A673 (cell line): Measurements from ENCODE around the gene NTNG1.

Experiments used
- EZH2 ChIP-seq: fragments of 200-600 bp; sonication (generic); IDR thresholded peaks from 2 replicates; pipeline ENCODE4 v1.6.1; 2017; ENCODE audit warnings: borderline replicate concordance, low read depth, mild to moderate bottlenecking, mixed read lengths, antibody characterized with exemption, low read length; ENCODE audit not compliant: poor library complexity, severe bottlenecking
- TF ChIP-seq, protein P1 (sequence below): fragments of 300-800, 200-600 bp; sonication (generic); conservative IDR thresholded peaks from 2 replicates; pipeline ENCODE4 v1.5.1; 2017; ENCODE audit warnings: low read depth, mild to moderate bottlenecking, antibody characterized with exemption, low read length, moderate library complexity, mixed read lengths

DNA sequence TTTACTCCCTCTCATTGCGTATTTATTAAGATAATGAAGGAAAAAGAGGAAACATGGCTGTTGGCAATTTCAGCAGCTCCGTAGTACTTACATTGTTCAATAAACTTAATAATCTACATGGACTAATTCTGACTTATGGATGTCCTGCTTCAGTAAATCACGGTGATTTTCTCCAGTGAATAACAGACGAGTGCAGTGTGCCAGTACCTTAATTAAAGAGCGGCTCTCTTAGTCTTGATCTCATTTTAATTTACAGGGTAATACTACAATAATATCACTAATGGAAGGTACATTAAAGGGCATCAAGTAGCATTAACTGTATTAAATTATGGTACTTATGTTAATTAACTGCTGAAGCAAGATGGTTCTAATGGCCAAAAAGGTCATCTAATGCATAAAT, 187.2 kb downstream of the NTNG1 start:
- TF ChIP-seq, protein P1, sequence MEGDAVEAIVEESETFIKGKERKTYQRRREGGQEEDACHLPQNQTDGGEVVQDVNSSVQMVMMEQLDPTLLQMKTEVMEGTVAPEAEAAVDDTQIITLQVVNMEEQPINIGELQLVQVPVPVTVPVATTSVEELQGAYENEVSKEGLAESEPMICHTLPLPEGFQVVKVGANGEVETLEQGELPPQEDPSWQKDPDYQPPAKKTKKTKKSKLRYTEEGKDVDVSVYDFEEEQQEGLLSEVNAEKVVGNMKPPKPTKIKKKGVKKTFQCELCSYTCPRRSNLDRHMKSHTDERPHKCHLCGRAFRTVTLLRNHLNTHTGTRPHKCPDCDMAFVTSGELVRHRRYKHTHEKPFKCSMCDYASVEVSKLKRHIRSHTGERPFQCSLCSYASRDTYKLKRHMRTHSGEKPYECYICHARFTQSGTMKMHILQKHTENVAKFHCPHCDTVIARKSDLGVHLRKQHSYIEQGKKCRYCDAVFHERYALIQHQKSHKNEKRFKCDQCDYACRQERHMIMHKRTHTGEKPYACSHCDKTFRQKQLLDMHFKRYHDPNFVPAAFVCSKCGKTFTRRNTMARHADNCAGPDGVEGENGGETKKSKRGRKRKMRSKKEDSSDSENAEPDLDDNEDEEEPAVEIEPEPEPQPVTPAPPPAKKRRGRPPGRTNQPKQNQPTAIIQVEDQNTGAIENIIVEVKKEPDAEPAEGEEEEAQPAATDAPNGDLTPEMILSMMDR: no peak
- TF ChIP-seq EZH2: no peak
